Ovary (tissue), 9 donors: Measurements from ENCODE around the gene RANBP17. TPM values are rescaled to one million over a fixed set of nuclear protein-coding genes. Genes with fewer than 3 reads are reported as not detected.

ENCODE experiments used
- DNase-seq, 5 donors: peaks; one replicate each; pipeline ENCODE4 v3.0.0-alpha.2; 2019 to 2020
- H3K27ac ChIP-seq, 2 donors: fragments of 200-600 bp; one replicate each; pipeline versions ENCODE4 v1.5.1 to v1.8.0; 2019 to 2022
- H3K27me3 ChIP-seq: fragments of 200-600 bp; one replicate; pipeline ENCODE4 v1.8.0; 2022
- H3K36me3 ChIP-seq: fragments of 200-600 bp; sonication (generic); one replicate; pipeline ENCODE4 v1.5.1; 2019
- H3K4me1 ChIP-seq: one replicate; pipeline ENCODE4 v1.8.1; 2013; ENCODE audit warnings: mild to moderate bottlenecking, moderate library complexity; ENCODE audit not compliant: insufficient read depth
- H3K4me3 ChIP-seq: fragments of 200-600 bp; sonication (generic); one replicate; pipeline ENCODE4 v1.5.1; 2017
- H3K9me3 ChIP-seq, 2 donors: fragments of 200-600 bp in 1 of 2; sonication (generic) in 1 of 2; one replicate each; pipeline versions ENCODE4 v1.5.1 to v1.8.1; 2013 to 2019; ENCODE audit warnings: mild to moderate bottlenecking in 1 of 2, moderate library complexity in 1 of 2
- CTCF ChIP-seq, 3 donors: fragments of 450-650 bp in 2 of 3; fragments of 200-600 bp in 1 of 3; IDR thresholded peaks; one replicate each; pipeline versions ENCODE4 v1.5.1 to v1.8.0; 2016 to 2022; ENCODE audit warnings: antibody characterized with exemption in 3 of 3, mild to moderate bottlenecking in 1 of 3
- EP300 ChIP-seq: sonication (generic); formaldehyde crosslinking; IDR thresholded peaks from one replicate; pipeline ENCODE4 v1.6.1; 2017; ENCODE audit warnings: antibody characterized with exemption
- POLR2A ChIP-seq: fragments of 450-650 bp; IDR thresholded peaks from one replicate; pipeline ENCODE4 v1.6.1; 2017; ENCODE audit warnings: antibody characterized with exemption, mild to moderate bottlenecking, moderate library complexity
- WGBS, 3 donors: extraction: QIAGEN DNeasy Blood & Tissue Kit in 1 of 3; methylation state at CpG; one replicate each; pipeline versions ENCODE4 v1.1.5 to v1.1.7; 2013 to 2017; 5-methylcytosine and 5-hydroxymethylcytosine counted together
- intact Hi-C, 4 donors: fragments of 100-400 bp; cut with DNase I; formaldehyde crosslinking; loops; one replicate each; pipeline versions ENCODE4 v1.11.0 to v1.15.1; 2022 to 2023
- polyA plus RNA-seq, 2 donors: library from polyadenylated mRNA; stranded (reverse); fragments of 200-250 nt in 1 of 2; fragments of 350-450 nt in 1 of 2; fragmentation: Illumina TruSeq in 1 of 2; extraction: RNeasy Lipid Tissue Mini Kit (QIAGEN cat#74804) in 1 of 2; gene quantifications; one replicate each; pipeline ENCODE4 v1.2.3, GENCODE V29; 2013 to 2014
- total RNA-seq, 7 donors: library from RNA; depleted of rRNA in 2 of 7; stranded (reverse); fragments of >200 nt in 2 of 7; fragmentation: NEBNext Ultra II Directional in 3 of 7; extraction: Animal tissue kit (Norgen Biotek cat#: 25700) in 3 of 7; gene quantifications; one replicate each; pipeline versions ENCODE4 v1.1.0 to v1.2.4, GENCODE V29; 2016 to 2023
- donor health status: DM: no; HTN: no; CAD: no; lungs with moderate emphysema.
- donor health status: DM: no; HTN: no; CAD: no.
- donor health status: Bipolar disorder and iron deficiency.
- donor health status: DM: yes; HTN: yes; CAD: no.
- donor health status: DM: no; HTN: no; CAD: no.
- donor health status: DM: yes; HTN: yes; CAD: no.

RANBP17 gene
- total and polyA plus RNA-seq, 9 donors: 1.3 to 16.1 (median 8.5) TPM

- no peak overlapping the region for H3K27ac ChIP-seq
- no peaks in the 10 kb centered on the region for H3K9me3 ChIP-seq
- 90 to 98% (median 95%) methylated on average over 2 of the region's 2 CpGs for WGBS, 3 donors
- H3K4me3 ChIP-seq: no peak overlapping the region
- no peaks in the 10 kb centered on the region for H3K27me3 ChIP-seq
- DNase-seq: no peak
- H3K36me3 ChIP-seq: no peaks in the 10 kb centered on the region
- TF ChIP-seq EP300 (no peak), CTCF (IDR thresholded peaks at IDR 0.05) (no peak), POLR2A (no peak)
- H3K4me1 ChIP-seq: no peaks in the 10 kb centered on the region
- intact Hi-C loops: no loop called here
Observed at GRCh38 chr5:170880084-170880483, 18.3 kb downstream of the RANBP17 start.

- no peak overlapping the region for H3K27ac ChIP-seq
- WGBS, 3 donors: 93 to 95% (median 93%) methylated on average over 3 of the region's 3 CpGs
- H3K4me1 ChIP-seq: no peaks in the 10 kb centered on the region
- no peak for DNase-seq
- no peak for TF ChIP-seq POLR2A
- no peak for TF ChIP-seq CTCF (IDR thresholded peaks at IDR 0.05)
- no peak for TF ChIP-seq EP300
- no peaks in the 10 kb centered on the region for H3K27me3 ChIP-seq
- H3K9me3 ChIP-seq: no peaks in the 10 kb centered on the region
- intact Hi-C loops: no loop called here
- no peaks in the 10 kb centered on the region for H3K36me3 ChIP-seq
- H3K4me3 ChIP-seq: no peak overlapping the region
Observed at GRCh38 chr5:170882345-170882744, 20.5 kb downstream of the RANBP17 start.

- Histone ChIP-seq H3K27me3 (no peaks in the 10 kb centered on the region), H3K36me3 (no peaks in the 10 kb centered on the region), H3K27ac (no peak overlapping the region), H3K4me1 (no peaks in the 10 kb centered on the region), H3K4me3 (no peak overlapping the region), H3K9me3 (no peaks in the 10 kb centered on the region)
- DNase-seq: no peak
- intact Hi-C loops: no loop called here
- TF ChIP-seq CTCF (IDR thresholded peaks at IDR 0.05) (no peak), POLR2A (no peak), EP300 (no peak)
Observed at GRCh38 chr5:170885256-170885655, 23.4 kb downstream of the RANBP17 start.

- 92 to 98% (median 95%) methylated on average over 2 of the region's 2 CpGs for WGBS, 3 donors
- intact Hi-C loops: no loop called here
- H3K4me1 ChIP-seq: no peaks in the 10 kb centered on the region
- no peak overlapping the region for H3K27ac ChIP-seq
- no peaks in the 10 kb centered on the region for H3K36me3 ChIP-seq
- no peaks in the 10 kb centered on the region for H3K27me3 ChIP-seq
- H3K9me3 ChIP-seq: no peaks in the 10 kb centered on the region
- DNase-seq: no peak
- H3K4me3 ChIP-seq: no peak overlapping the region
- no peak for TF ChIP-seq CTCF (IDR thresholded peaks at IDR 0.05)
- TF ChIP-seq EP300: no peak
- TF ChIP-seq POLR2A: no peak
Observed at GRCh38 chr5:170885809-170886208, 24.0 kb downstream of the RANBP17 start.
